ENCODE results near the gene LGALS16. TPM values are rescaled to one million over a fixed set of nuclear protein-coding genes. Genes with fewer than 3 reads are reported as not detected.

LGALS16 gene
- total and polyA plus RNA-seq, 2 donors (not counting 1 experiment from before 2014, with no cell fraction given) = not detected

- no peak for TF ChIP-seq CTCF (IDR thresholded peaks at IDR 0.05)
- TF ChIP-seq EZH2 (IDR thresholded peaks at IDR 0.05; ENCODE audit: borderline replicate concordance, insufficient read depth, low read depth, low read length, poor library complexity, severe bottlenecking) = no peak
- Histone ChIP-seq H4K20me1 (ENCODE audit: control insufficient read depth, insufficient read depth, low read length, poor library complexity, severe bottlenecking) (no peaks in the 10 kb centered on the region), H3K4me2 (replicated peaks; ENCODE audit: low read depth, low read length, poor library complexity, severe bottlenecking) (no peak overlapping the region), H3K9ac (ENCODE audit: low read length) (no peak overlapping the region), H3K27ac (ENCODE audit: low read length in 2 of 2) (no peak overlapping the region), H3K79me2 (ENCODE audit: control insufficient read depth, insufficient read depth, low read length) (no peaks in the 10 kb centered on the region), H3K4me1 (ENCODE audit: control insufficient read depth in 2 of 2, insufficient read depth in 2 of 2, low read length in 2 of 2) (no peaks in the 10 kb centered on the region), H3K27me3 (replicated peaks in 1 of 4; ENCODE audit: control extremely low read depth in 1 of 4, control insufficient read depth in 3 of 4, insufficient read depth in 4 of 4, low read length in 3 of 4) (peaks cover 0 to 13% (median 9%) of the 10 kb centered on the region in 4 experiments), H3K9me3 (ENCODE audit: control extremely low read depth in 1 of 3, control insufficient read depth in 2 of 3, insufficient read depth in 1 of 3, low read length in 2 of 3) (no peaks in the 10 kb centered on the region), H3K4me3 (ENCODE audit: control extremely low read depth in 1 of 5, extremely low read depth in 1 of 5, insufficient read depth in 1 of 5, low read depth in 2 of 5, low read length in 4 of 5) (no peak overlapping the region), H3K36me3 (replicated peaks in 1 of 2; ENCODE audit: control extremely low read depth in 1 of 2, control insufficient read depth in 1 of 2, extremely low read depth in 1 of 2, insufficient read depth in 2 of 2, low read length in 1 of 2) (no peaks in the 10 kb centered on the region), H2AFZ (ENCODE audit: insufficient read depth, low read depth, low read length, poor library complexity, severe bottlenecking) (no peak overlapping the region)
- intact Hi-C loops (cut with micrococcal nuclease) = no loop called here
- WGBS (ENCODE audit: insufficient coverage) = 20% methylated on average over 1 of the region's 3 CpGs
- Mint-ChIP-seq H3K4me1 (no peaks in the 10 kb centered on the region), H3K9me3 (ENCODE audit: insufficient read depth) (no peaks in the 10 kb centered on the region), H3K4me3 (no peak overlapping the region), H3K27me3 (peaks cover 61% of the 10 kb centered on the region), H3K27ac (no peak overlapping the region)
- POLR2A ChIA-PET = no interaction called here
- CTCF ChIA-PET = no interaction called here
- ATAC-seq (ENCODE audit: low read depth) = no peak
- no peak for DNase-seq
These were observed 7.8 kb upstream of the LGALS16 start for GRCh38 chr19:39647918-39648317.

GRCh38 chr19:39659791-39660190 is 4.1 kb downstream of the LGALS16 start:
- Histone ChIP-seq H3K4me1 (ENCODE audit: control insufficient read depth in 2 of 2, insufficient read depth in 2 of 2, low read length in 2 of 2) (no peaks in the 10 kb centered on the region), H2AFZ (ENCODE audit: insufficient read depth, low read depth, low read length, poor library complexity, severe bottlenecking) (no peak overlapping the region), H3K4me3 (ENCODE audit: control extremely low read depth in 1 of 5, extremely low read depth in 1 of 5, insufficient read depth in 1 of 5, low read depth in 2 of 5, low read length in 4 of 5) (no peak overlapping the region), H3K79me2 (ENCODE audit: control insufficient read depth, insufficient read depth, low read length) (no peaks in the 10 kb centered on the region), H3K27me3 (replicated peaks in 1 of 4; ENCODE audit: control extremely low read depth in 1 of 4, control insufficient read depth in 3 of 4, insufficient read depth in 4 of 4, low read length in 3 of 4) (peaks cover 0 to 12% (median 1%) of the 10 kb centered on the region in 4 experiments), H3K27ac (ENCODE audit: low read length in 2 of 2) (no peak overlapping the region), H3K4me2 (replicated peaks; ENCODE audit: low read depth, low read length, poor library complexity, severe bottlenecking) (no peak overlapping the region), H3K9ac (ENCODE audit: low read length) (no peak overlapping the region), H4K20me1 (ENCODE audit: control insufficient read depth, insufficient read depth, low read length, poor library complexity, severe bottlenecking) (no peaks in the 10 kb centered on the region), H3K36me3 (replicated peaks in 1 of 2; ENCODE audit: control extremely low read depth in 1 of 2, control insufficient read depth in 1 of 2, extremely low read depth in 1 of 2, insufficient read depth in 2 of 2, low read length in 1 of 2) (no peaks in the 10 kb centered on the region), H3K9me3 (ENCODE audit: control extremely low read depth in 1 of 3, control insufficient read depth in 2 of 3, insufficient read depth in 1 of 3, low read length in 2 of 3) (no peaks in the 10 kb centered on the region)
- H3K4me3 Mint-ChIP-seq = no peak overlapping the region
- H3K27ac Mint-ChIP-seq = no peak overlapping the region
- H3K9me3 Mint-ChIP-seq (ENCODE audit: insufficient read depth) = peaks cover under 1% of the 10 kb centered on the region
- no peak for DNase-seq
- 53% methylated on average over 2 of the region's 4 CpGs for WGBS (ENCODE audit: insufficient coverage)
- intact Hi-C loops (cut with micrococcal nuclease) = no loop called here
- peaks cover 50% of the 10 kb centered on the region for H3K27me3 Mint-ChIP-seq
- POLR2A ChIA-PET = no interaction called here
- TF ChIP-seq CTCF (IDR thresholded peaks at IDR 0.05) (no peak), EZH2 (IDR thresholded peaks at IDR 0.05; ENCODE audit: borderline replicate concordance, insufficient read depth, low read depth, low read length, poor library complexity, severe bottlenecking) (no peak)
- ATAC-seq (ENCODE audit: low read depth) = no peak
- CTCF ChIA-PET = no interaction called here
- no peaks in the 10 kb centered on the region for H3K4me1 Mint-ChIP-seq

All from B cell (primary cell).